H9 (cell line): Measurements from ENCODE around the gene CDNF. TPM values are rescaled to one million over a fixed set of nuclear protein-coding genes. Genes with fewer than 3 reads are reported as not detected.

Experiments used
- DNase-seq: peaks from one replicate; pipeline ENCODE4 v3.0.0-alpha.2; 2017
- H2AFZ ChIP-seq: one replicate; pipeline ENCODE4 v1.6.1; 2013; ENCODE audit warnings: mild to moderate bottlenecking, low read length, control low read depth, moderate library complexity
- H2AK5ac ChIP-seq: 2 replicates; pipeline ENCODE4 v1.6.1; 2013; ENCODE audit warnings: low read length, control low read depth, mixed read lengths; ENCODE audit not compliant: insufficient read length
- H2BK120ac ChIP-seq: one replicate; pipeline ENCODE4 v1.6.1; 2013; ENCODE audit warnings: low read depth, mild to moderate bottlenecking, low read length, control low read depth, inconsistent platforms; ENCODE audit not compliant: poor library complexity, severe bottlenecking
- H2BK12ac ChIP-seq: 2 replicates; pipeline ENCODE4 v1.6.1; 2013; ENCODE audit warnings: low read length, control low read depth, mixed read lengths, low read depth; ENCODE audit not compliant: insufficient read length
- H2BK15ac ChIP-seq: 2 replicates; pipeline ENCODE4 v1.6.1; 2013; ENCODE audit warnings: low read depth, low read length, control low read depth
- H2BK20ac ChIP-seq: one replicate; pipeline ENCODE4 v1.6.1; 2013; ENCODE audit warnings: low read depth, mild to moderate bottlenecking, low read length, control low read depth, inconsistent platforms; ENCODE audit not compliant: poor library complexity, severe bottlenecking
- H2BK5ac ChIP-seq: 2 replicates; pipeline ENCODE4 v1.6.1; 2013; ENCODE audit warnings: low read length, control low read depth, mixed read lengths; ENCODE audit not compliant: insufficient read length
- H3K14ac ChIP-seq: 2 replicates; pipeline ENCODE4 v1.6.1; 2013; ENCODE audit warnings: low read length, control low read depth; ENCODE audit not compliant: insufficient read depth
- H3K18ac ChIP-seq: 2 replicates; pipeline ENCODE4 v1.6.1; 2013; ENCODE audit warnings: low read depth, mild to moderate bottlenecking, mixed read lengths, low read length, control low read depth; ENCODE audit not compliant: insufficient read length
- H3K23ac ChIP-seq: 2 replicates; pipeline ENCODE4 v1.6.1; 2013; ENCODE audit warnings: low read length, control low read depth, mixed read lengths, low read depth; ENCODE audit not compliant: insufficient read length
- H3K23me2 ChIP-seq: 2 replicates; pipeline ENCODE4 v1.6.1; 2013; ENCODE audit warnings: low read depth, mild to moderate bottlenecking, mixed read lengths, low read length, control low read depth; ENCODE audit not compliant: insufficient read length, poor library complexity, severe bottlenecking
- H3K27ac ChIP-seq: 2 replicates; pipeline ENCODE4 v1.5.1; 2013; ENCODE audit warnings: low read length, control low read depth, mixed read lengths, low read depth; ENCODE audit not compliant: insufficient read length
- H3K27me3 ChIP-seq: 2 replicates; pipeline ENCODE4 v1.6.1; 2013; ENCODE audit warnings: low read length, control low read depth, inconsistent platforms; ENCODE audit not compliant: insufficient read depth
- H3K4ac ChIP-seq: 2 replicates; pipeline ENCODE4 v1.6.1; 2013; ENCODE audit warnings: low read depth, mild to moderate bottlenecking, control low read depth, inconsistent platforms, low read length, moderate library complexity
- H3K4me1 ChIP-seq: 2 replicates; pipeline ENCODE4 v1.6.1; 2013; ENCODE audit warnings: low read length, control low read depth, inconsistent platforms; ENCODE audit not compliant: insufficient read depth
- H3K4me2 ChIP-seq: 2 replicates; pipeline ENCODE4 v1.6.1; 2013; ENCODE audit warnings: low read length, control low read depth, mixed read lengths; ENCODE audit not compliant: insufficient read length, insufficient read depth
- H3K56ac ChIP-seq: 2 replicates; pipeline ENCODE4 v1.6.1; 2013; ENCODE audit warnings: low read depth, mild to moderate bottlenecking, mixed read lengths, low read length, control low read depth; ENCODE audit not compliant: insufficient read length
- H3K79me1 ChIP-seq: 2 replicates; pipeline ENCODE4 v1.6.1; 2013; ENCODE audit warnings: low read depth, mild to moderate bottlenecking, moderate library complexity, low read length, control low read depth, inconsistent platforms; ENCODE audit not compliant: insufficient read depth, poor library complexity, severe bottlenecking
- H3K79me2 ChIP-seq: 2 replicates; pipeline ENCODE4 v1.6.1; 2013; ENCODE audit warnings: low read length, control low read depth, inconsistent platforms; ENCODE audit not compliant: insufficient read depth
- H3K9ac ChIP-seq: 2 replicates; pipeline ENCODE4 v1.6.1; 2013; ENCODE audit warnings: low read length, control low read depth, mixed read lengths; ENCODE audit not compliant: insufficient read length; ENCODE audit errors: extremely low read depth
- H3K9me3 ChIP-seq: one replicate; pipeline ENCODE4 v1.6.1; 2013; ENCODE audit warnings: low read depth, low read length, inconsistent platforms; ENCODE audit not compliant: control insufficient read depth
- H3T11ph ChIP-seq: one replicate; pipeline ENCODE4 v1.6.1; 2013; ENCODE audit warnings: mild to moderate bottlenecking, low read length, control low read depth, inconsistent platforms
- H4K20me1 ChIP-seq: one replicate; pipeline ENCODE4 v1.6.1; 2013; ENCODE audit not compliant: control insufficient read depth, insufficient read length, insufficient read depth
- H4K5ac ChIP-seq: 2 replicates; pipeline ENCODE4 v1.6.1; 2013; ENCODE audit warnings: low read depth, mild to moderate bottlenecking, mixed read lengths, low read length, control low read depth; ENCODE audit not compliant: insufficient read length
- H4K8ac ChIP-seq: replicated peaks from 2 replicates; pipeline ENCODE4 v1.6.1; 2013; ENCODE audit warnings: low read length, control low read depth, mixed read lengths, low read depth; ENCODE audit not compliant: insufficient read length
- H4K91ac ChIP-seq: 2 replicates; pipeline ENCODE4 v1.6.1; 2013; ENCODE audit warnings: low read depth, mild to moderate bottlenecking, moderate library complexity, mixed read lengths, low read length, control low read depth; ENCODE audit not compliant: insufficient read length
- H3K27ac Mint-ChIP-seq, 3 experiments: 2 replicates in 2 of 3; 3 replicates in 1 of 3; pipeline ENCODE4 v1.8.0; 2020 to 2021; ENCODE audit warnings: mixed read lengths in 3 of 3, mild to moderate bottlenecking in 1 of 3, moderate library complexity in 1 of 3
- H3K27me3 Mint-ChIP-seq: 2 replicates; pipeline ENCODE4 v1.8.0; 2021; ENCODE audit warnings: low read depth, mild to moderate bottlenecking, moderate library complexity, mixed read lengths
- H3K36me3 Mint-ChIP-seq, 3 experiments: 2 replicates in 2 of 3; 3 replicates in 1 of 3; pipeline ENCODE4 v1.8.0; 2020 to 2021; ENCODE audit warnings: low read depth in 3 of 3, mixed read lengths in 3 of 3; ENCODE audit not compliant: insufficient read depth in 1 of 3
- H3K4me1 Mint-ChIP-seq, 2 experiments: 2 replicates each; pipeline ENCODE4 v1.8.0; 2020; ENCODE audit warnings: mixed read lengths in 2 of 2
- H3K4me3 Mint-ChIP-seq, 2 experiments: 2 replicates in 1 of 2; 3 replicates in 1 of 2; pipeline ENCODE4 v1.8.0; 2020 to 2021; ENCODE audit warnings: mild to moderate bottlenecking in 2 of 2, mixed read lengths in 2 of 2, moderate library complexity in 1 of 2
- H3K9me3 Mint-ChIP-seq, 2 experiments: 2 replicates in 1 of 2; 3 replicates in 1 of 2; pipeline ENCODE4 v1.8.0; 2020; ENCODE audit warnings: mild to moderate bottlenecking in 2 of 2, mixed read lengths in 2 of 2, moderate library complexity in 1 of 2
- WGBS: extraction: QIAGEN DNeasy Blood & Tissue Kit; methylation state at CpG from one replicate; pipeline ENCODE4 v1.1.7; 2013; ENCODE audit warnings: missing lambda C conversion rate, low lambda C conversion rate, mixed read lengths; ENCODE audit not compliant: insufficient read length; ENCODE audit errors: extremely low coverage; 5-methylcytosine and 5-hydroxymethylcytosine counted together
- total RNA-seq: library from RNA; stranded (reverse); gene quantifications from 2 replicates; pipeline ENCODE4 v1.2.1, GENCODE V29; 2021
- TF ChIP-seq, protein P1 (sequence below): fragments of 200-600 bp; sonication (generic); conservative IDR thresholded peaks from 3 replicates; pipeline ENCODE4 v1.8.0; 2021; ENCODE audit warnings: antibody characterized with exemption, mild to moderate bottlenecking

The CDNF gene
- total RNA-seq, 1 experiment from 2014 or later = 1.3 TPM

DNA sequence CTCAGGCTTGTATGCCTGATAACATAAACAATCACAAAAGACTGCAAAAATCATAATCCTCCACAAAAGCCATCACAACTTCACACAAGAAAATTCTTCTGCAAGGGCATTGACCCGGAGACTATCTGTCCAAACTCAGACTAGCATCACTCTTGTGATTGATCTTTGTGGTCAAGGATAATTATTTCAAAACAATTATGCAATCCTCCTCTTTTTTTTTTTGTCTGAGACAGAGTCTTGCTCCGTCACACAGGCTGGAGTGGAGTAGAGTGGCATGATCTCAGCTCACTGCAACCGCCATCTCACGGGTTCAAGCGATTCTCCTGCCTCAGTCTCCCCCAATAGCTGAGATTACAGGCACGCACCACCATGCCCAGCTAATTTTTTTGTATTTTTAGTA, 22.2 kb downstream of the CDNF start:
- no peak overlapping the region for H2AK5ac ChIP-seq
- no peaks in the 10 kb centered on the region for H4K20me1 ChIP-seq
- no peaks in the 10 kb centered on the region for H3K4me1 ChIP-seq
- H3K9ac ChIP-seq = no peak overlapping the region
- no peaks in the 10 kb centered on the region for H3K27me3 ChIP-seq
- no peak overlapping the region for H4K91ac ChIP-seq
- TF ChIP-seq, protein P1, sequence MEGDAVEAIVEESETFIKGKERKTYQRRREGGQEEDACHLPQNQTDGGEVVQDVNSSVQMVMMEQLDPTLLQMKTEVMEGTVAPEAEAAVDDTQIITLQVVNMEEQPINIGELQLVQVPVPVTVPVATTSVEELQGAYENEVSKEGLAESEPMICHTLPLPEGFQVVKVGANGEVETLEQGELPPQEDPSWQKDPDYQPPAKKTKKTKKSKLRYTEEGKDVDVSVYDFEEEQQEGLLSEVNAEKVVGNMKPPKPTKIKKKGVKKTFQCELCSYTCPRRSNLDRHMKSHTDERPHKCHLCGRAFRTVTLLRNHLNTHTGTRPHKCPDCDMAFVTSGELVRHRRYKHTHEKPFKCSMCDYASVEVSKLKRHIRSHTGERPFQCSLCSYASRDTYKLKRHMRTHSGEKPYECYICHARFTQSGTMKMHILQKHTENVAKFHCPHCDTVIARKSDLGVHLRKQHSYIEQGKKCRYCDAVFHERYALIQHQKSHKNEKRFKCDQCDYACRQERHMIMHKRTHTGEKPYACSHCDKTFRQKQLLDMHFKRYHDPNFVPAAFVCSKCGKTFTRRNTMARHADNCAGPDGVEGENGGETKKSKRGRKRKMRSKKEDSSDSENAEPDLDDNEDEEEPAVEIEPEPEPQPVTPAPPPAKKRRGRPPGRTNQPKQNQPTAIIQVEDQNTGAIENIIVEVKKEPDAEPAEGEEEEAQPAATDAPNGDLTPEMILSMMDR = no peak
- H3K4ac ChIP-seq = no peak overlapping the region
- H3K79me2 ChIP-seq = no peaks in the 10 kb centered on the region
- no peak for DNase-seq
- no peak overlapping the region for H2BK15ac ChIP-seq
- no peak overlapping the region for H4K5ac ChIP-seq
- H3K4me1 Mint-ChIP-seq = peaks cover 9 to 21% of the 10 kb centered on the region in 2 experiments
- no peaks in the 10 kb centered on the region for H3K23me2 ChIP-seq
- H3K9me3 Mint-ChIP-seq = no peaks in the 10 kb centered on the region
- no peak overlapping the region for H3K4me3 Mint-ChIP-seq
- no peak overlapping the region for H4K8ac ChIP-seq
- no peaks in the 10 kb centered on the region for H3K9me3 ChIP-seq
- no peak overlapping the region for H3K4me2 ChIP-seq
- H3K79me1 ChIP-seq = no peaks in the 10 kb centered on the region
- no peak overlapping the region for H2BK20ac ChIP-seq
- H3K27ac ChIP-seq = no peak overlapping the region
- no peak overlapping the region for H2BK120ac ChIP-seq
- no peak overlapping the region for H2AFZ ChIP-seq
- H3K18ac ChIP-seq = no peak overlapping the region
- no peaks in the 10 kb centered on the region; the same call in none of the 2 replicates for H3K27me3 Mint-ChIP-seq
- H2BK12ac ChIP-seq = no peak overlapping the region
- no peaks in the 10 kb centered on the region for H3K36me3 Mint-ChIP-seq
- no peak overlapping the region for H3K23ac ChIP-seq
- H3T11ph ChIP-seq = no peak overlapping the region
- no peak overlapping the region for H3K14ac ChIP-seq
- H2BK5ac ChIP-seq = no peak overlapping the region
- WGBS = no CpG with 5 or more reads among the region's 6 CpGs
- H3K27ac Mint-ChIP-seq = no peak overlapping the region
- no peak overlapping the region for H3K56ac ChIP-seq
